Measurements from ENCODE around the gene C17orf114.

Gene C17orf114

DNA sequence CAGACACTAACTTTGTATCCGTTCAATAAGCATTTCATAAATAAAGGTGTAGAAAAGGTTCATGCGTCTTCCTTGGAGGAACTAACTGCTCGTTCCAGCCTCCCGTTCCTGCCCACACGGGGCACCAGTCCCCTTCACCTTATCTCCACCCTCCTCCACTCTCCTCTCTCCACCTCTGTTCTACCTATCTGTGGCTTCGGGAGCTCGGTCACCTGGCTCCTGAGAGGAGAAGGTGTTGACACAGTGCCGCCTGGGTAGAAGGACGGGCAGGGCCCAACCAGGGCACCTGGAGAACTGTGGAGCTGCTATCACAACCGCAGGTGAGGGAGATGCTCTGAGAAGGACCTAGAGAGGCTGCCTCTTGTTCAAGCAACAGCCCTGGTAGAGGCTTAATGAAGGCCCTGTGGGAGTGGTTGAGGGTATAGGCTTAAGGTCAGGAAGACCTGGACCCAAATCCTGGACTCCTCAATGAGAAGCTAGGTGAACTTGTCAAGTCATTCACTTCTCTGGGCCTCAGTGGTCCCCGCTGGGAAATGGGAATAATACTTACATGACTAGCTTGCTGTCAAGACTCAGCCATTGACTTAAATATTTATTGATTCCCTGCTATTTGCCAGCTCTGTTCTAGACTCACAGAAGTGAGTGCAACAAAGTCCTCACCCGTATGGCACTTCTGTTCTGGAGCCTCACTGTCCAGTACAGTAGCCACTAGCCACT, 21.4 kb upstream of the C17orf114 start:
- no peak for DNase-seq

DNA sequence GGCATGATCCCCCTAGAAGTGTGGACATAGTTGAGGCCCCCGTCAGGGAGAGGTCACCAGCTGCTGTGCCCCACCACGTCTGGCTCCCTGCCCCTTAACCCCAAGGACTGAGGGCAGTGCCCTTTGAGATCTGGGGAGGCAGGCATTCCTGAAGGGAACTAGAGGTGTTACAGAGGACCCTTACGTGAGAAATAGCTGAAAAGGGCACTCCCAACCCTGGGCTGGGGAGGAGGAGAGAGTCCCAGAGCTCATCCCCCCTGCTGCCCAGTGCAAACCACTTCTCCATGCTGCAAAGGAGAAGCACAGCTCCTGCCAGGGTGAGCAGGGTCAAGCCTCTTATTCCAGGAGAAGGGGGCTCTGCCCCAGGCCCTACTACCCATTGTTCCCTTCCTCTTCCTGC, 20.7 kb upstream of the C17orf114 start:
- DNase-seq, result no peak

DNA sequence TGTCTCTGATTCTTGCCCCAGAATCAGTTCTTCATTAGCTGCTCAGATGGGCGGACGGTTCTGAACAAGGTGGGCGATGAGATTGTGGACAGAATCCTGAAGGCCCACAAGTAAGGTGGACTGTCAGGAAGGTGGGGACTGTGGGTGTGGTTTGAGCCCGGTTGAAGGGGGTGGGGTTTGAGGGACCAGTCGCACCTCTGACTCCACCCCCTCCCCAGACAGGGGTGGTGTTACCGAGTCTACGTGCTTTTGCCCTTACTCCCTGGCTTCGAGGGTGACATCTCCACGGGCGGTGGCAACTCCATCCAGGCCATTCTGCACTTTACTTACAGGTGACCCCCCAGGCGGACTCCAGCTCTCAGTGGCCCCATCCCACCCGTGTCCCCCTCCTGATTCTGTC, 16.1 kb upstream of the C17orf114 start:
- DNase-seq, result no peak

DNA sequence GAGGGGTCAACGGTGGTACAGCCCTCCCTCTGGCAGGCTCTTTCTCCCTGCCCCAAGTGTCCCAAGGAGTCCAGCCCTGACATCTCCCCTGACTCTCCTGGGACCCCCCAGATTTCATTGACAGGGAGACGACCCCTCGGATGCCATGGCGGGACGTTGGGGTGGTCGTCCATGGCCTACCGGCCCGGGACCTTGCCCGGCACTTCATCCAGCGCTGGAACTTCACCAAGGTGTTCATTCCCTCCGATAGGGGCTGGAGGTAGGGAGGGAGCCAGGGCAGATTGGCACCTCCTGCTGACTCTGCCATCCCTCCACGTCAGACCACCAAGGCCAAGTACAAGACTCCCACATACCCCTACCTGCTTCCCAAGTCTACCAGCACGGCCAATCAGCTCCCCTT, 14.7 kb upstream of the C17orf114 start:
- DNase-seq, result no peak

DNA sequence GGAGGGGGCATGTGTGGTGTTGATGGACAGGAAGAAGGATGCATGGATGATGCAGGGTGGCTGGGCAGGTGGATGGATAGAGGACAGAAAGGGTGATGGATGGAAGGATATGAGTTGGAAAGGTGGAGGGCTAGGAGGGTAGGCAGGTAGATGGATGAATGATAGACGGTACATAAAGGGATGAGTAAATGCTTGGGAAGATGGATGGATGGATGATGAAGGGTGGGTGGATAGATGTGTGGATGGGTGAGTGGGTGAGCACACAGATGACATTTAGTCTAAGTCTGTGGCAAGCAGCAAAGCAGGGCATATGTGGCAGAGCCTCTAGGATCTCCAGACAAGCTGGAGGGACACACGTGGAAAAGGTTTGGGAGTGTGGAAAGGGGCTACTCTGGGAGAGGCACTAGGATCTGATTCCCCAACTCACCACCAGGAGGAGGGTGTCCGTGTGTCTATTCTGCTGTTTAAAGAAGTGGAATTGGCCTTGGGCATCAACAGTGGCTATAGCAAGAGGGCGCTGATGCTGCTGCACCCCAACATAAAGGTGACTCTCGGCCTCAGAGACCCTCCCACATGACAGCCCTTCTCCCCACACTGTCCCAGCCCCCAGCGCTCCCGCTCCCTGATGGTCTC, 13.0 kb upstream of the C17orf114 start:
- DNase-seq, result no peak

DNA sequence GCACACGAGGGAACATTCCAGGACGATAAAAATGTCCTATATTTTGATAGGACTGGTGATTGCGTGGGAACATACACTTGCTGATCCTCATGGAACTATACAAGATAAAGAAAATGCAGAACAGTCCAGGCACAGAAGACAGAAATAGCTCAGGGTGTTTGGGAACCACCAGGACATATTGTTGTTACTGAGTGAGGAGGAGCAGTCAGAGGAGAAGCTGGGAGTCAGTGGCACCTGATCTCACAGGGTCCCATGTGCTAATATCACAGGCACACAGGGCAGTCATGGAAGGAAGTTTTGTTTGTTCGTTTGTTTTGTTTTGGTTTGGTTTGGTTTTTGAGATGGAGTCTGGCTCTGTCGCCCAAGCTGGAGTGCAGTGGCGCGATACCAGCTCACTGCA, 10.6 kb upstream of the C17orf114 start:
- no peak for DNase-seq

DNA sequence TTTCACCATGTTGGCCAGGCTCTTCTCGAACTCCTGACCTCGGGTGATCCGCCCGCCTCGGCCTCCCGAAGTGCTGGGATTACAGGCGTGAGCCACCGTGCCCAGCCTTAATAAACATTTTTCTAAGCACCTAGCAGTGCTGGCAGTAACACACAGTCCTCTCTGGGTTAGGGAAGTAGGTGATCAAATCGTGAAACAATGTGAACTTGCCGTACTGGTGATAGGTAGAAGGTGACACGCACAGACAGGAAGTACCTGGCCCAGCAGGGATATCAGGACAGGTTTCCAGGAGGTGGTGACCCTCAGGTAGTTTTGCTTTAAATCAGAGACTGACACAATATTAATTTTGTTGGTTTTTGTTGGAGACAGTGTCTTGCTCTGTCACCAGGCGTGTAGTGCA, 9.3 kb upstream of the C17orf114 start:
- DNase-seq, result no peak

DNA sequence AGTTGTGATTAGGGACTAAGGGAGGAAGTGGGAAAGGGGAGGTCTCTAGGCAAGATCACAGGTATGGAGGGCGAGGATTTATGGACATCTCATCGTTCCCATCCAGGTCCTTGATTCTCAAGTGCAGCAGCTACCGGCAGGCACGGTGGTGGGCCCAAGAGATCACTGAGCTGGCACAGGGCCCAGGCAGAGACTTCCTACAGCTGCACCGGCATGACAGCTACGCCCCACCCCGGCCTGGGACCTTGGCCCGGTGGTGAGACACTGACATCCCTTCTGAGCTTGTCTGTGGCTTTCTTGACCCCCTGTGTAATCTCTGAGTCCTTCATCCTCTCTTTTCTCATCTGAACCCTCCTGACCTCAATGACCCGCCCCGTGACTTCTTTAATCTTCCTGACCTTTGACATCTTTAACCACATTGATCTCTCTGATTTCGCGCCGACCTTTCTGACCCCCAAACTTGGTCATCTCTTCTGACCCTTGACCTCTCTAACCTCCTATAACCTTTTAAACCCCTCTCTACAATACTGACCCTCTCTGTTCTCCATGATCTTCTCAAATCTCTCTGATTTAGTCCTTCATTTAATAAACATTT, 8.7 kb upstream of the C17orf114 start:
- no peak for DNase-seq

DNA sequence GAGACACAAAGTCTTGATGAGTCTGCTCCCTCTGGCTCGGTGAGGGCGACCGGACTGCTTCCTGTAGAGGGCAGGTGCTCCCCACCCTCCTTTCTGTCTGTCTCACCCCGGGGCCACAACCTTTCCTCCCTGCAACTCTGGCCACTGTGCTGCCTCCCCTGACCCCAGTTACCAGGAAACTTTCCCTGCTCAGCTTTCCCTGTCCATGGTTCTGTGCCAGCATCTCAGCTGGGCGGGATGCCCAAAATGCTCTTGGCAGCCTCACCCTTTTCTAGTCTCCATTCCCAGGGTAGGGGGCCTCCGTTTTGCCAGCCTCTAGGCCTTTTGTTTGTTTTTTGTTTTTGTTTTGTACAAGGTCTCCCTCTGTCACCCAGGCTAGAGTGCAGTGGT, 6.2 kb upstream of the C17orf114 start:
- peak in 11 of 14 donors; percentile 18 to 74 (median 53) for DNase-seq

DNA sequence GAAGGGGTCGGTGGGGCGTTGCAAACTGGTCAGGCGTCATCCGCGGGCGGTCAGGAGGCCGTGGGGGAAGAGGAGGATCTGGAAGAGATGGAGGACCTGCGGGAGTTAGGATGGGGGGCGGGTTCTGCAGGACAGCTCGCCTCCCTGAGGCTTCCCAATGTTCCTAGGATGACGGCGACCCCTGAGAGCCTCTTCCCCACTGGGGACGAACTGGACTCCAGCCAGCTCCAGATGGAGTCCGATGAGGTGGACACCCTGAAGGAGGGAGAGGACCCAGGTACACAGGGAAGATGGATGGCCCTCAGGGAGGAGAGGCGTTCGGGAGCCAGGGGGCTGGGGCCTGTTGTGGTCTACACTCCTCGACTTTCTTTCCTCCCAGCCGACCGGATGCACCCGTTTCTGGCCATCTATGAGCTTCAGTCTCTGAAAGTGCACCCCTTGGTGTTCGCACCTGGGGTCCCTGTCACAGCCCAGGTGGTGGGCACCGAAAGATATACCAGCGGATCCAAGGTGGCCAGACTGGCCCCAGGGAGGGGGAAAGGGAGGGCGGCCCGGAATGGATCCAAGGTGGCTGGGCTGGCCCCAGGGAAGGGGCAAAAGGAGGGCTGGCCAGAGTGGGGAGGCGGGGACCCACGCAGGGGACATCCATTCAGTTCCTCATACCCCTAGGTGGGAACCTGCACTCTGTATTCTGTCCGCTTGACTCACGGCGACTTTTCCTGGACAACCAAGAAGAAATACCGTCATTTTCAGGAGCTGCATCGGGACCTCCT, 5.7 kb upstream of the C17orf114 start:
- DNase-seq, result peak in 3 of 14 donors; percentile 30 to 42 (median 34)

DNA sequence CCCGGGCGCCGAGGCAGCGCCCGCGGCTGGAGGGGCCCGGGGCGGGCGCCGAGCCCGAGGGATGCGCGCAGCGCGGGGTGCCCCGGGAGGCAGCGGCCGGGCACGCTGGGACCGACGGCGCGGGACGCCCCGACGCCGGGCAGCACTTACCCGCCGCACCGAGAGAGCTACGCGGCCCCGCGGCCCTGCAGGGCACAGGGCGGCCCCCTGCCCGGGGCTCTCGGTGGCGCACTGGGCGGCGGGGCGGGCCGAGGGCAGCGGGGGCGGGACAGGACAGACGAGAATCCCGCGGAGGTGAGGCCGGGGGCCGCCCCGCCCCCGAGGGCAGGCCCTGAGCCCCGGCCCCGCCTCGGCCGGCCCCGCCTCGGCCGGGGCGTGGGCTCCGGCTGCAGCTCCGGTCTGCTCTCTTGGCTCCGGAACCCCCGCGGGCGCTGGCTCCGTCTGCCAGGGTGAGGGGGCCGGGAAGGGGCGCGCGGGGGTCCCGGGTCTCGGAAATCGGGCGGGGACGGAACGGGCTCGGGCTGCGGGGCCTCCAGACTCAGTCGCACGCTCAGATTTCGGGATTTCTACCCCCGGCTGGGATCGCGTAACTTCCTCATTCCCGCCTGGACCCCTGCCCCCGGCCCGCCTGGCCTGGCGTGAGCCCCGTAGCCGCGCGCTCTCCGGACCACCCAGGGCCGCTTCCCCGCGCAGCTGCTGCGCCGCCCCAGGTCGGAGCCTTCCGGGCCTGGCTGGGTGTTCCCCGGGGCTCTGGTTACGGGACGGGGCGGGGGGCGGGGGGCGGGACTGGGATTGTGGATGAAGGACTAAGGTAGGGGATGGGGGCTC, 4.9 kb upstream of the C17orf114 start, which contains the start of gene PLD2:
TSS of gene PLD2 (plus strand) at position 376 of the 828 bp plus-strand sequence. CDS start 621 bp downstream, outside the sequence.
- peak in 12 of 14 donors; percentile 39 to 85 (median 54) for DNase-seq

DNA sequence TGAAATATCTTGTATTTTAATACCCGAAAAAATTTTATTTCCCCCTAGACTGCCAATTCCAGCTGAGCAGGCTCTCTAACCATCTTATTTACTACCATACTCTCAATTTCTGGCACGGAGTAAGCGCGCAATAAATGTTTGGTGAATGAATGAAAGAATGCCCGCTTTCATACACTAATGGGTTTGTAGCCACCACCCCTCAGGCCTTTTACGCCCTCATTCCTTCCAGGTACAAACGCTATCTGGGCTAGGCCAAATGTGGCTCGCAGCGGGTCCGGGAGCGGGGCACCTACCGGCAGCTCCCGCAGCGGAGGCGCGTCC, 4.3 kb upstream of the C17orf114 start:
- no peak for DNase-seq

DNA sequence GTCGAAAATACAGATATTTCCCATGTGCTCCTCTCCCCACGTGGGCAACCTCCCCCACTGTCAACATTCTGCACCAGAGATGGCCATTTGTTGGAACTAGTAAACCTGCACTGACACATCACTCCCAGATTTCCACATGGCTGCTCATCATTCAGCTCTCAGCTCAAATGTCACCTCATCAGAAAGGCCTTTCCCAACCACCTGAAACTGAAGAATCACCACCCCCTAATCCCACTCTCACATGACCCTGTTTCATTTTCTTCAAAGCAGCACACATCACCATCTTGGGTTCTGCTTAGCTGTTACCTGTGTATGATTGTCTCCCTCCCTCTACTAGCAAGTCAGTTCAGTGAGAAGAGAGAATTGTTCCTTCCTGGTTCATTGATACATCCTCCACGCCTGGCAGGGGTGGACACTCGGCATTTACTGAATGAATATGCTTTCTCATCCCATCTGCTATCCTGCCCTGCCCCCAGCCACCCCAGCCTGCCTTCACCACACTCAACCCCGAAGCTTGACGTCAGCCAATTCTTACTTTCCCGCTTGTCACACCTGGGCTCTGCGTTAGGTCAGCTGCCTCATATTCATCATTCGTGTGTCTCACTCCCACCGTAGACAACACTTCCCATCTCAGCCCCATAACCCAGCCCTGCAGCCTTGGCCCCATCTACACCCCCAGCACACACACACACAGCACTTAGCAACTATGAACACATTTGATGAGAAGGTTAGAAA, 1.5 kb downstream of the C17orf114 start:
- no peak for DNase-seq

DNA sequence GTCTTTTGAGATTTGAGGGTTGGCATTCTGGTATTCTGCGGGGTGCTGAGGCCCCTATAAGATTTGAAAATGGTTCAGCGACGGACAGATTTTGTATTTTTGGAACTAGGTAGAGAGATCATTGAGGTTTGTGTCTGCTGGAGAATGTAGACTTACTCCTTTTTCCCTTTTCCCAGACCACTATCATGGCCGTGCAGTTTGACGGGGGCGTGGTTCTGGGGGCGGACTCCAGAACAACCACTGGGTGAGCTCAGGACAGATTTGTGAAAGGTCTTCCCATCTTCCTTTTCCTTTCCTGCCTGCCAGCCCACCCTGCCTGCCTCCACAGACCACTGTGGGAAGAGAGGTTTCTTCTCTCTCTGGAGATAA, 5.6 kb downstream of the C17orf114 start:
- DNase-seq, result peak in 1 of 14 donors; percentile 14

DNA sequence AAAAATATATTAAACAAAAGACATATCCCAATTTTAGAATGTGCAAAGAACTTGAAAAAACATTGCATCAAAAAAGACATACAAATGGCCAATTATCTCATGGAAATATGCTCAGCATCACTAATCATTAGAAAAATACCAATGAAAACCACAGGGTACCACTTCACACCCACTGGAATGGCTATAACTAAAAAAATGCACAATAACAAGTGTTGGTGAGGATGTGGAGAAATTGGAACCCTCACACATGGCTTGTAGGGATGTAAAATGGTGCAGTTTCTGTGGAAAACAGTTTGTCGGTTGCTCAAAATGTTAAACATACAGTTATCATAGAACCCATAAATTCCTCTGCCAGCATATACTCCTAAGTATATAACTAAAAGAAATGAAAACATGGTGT, 7.0 kb downstream of the C17orf114 start:
- no peak for DNase-seq

DNA sequence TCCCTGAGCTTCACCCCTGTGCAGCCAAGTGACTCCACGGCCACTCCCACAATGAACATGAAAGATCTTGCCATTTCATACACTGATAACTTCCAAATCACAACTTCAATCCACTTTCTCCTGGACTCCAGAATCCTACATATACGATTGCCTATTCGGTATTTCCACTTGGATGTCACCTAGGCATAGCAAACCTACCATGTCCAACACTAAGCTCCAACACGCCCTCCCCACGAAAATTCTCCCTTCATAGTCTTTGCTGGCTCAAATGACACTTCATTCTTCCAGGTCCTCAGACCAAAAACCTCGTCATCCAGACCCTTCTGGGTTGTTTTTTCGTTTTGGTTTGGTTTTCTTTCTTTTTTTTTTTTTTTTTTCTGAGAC, 11.4 kb downstream of the C17orf114 start:
- DNase-seq, result no peak

DNA sequence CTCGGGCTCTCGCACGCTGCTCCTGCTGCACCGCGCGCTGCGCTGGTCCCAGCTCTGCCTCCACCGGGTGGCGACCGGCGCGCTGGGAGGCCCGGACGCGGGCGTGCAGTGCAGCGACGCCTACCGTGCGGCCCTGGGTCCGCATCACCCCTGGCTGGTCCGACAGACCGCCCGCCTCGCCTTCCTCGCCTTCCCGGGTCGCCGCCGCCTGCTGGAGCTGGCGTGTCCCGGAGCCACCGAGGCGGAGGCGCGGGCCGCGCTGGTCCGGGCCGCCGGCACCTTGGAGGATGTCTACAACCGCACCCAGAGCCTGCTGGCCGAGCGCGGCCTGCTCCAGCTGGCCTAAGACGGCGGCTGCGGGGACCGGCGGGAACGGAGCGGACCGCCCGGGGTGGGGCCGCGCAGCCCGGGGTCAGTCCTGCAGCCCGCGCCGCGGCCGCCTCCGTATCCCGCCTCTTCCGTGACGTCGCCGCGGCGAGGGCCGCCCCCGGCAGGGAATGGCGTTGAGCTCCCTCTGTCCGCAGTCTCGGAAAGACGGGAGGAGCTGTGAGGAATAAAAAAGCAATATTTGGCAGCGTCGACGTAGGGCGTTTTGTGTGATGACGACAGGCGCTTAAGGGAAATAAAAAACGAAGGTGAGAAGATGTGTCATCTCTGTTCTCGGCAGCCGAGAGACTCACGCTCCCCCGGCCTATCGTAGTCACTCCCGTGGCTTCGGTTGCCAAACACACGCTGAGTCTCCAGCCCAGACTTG, 12.0 kb downstream of the C17orf114 start:
- DNase-seq, result peak in 13 of 14 donors; percentile 67 to 96 (median 80)

DNA sequence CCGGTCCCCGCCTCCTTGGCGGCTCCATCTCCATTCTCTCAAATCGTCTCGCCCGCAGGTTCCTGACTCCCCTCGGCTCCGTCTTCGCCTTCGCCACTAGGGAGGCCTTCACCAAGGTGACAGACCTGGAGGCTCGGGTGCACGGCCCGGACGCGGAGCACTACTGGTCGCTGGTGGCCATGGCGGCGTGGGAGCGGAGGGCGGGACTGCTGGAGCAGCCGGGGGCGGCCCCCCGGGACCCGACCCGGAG, 12.5 kb downstream of the C17orf114 start:
- no peak for DNase-seq

DNA sequence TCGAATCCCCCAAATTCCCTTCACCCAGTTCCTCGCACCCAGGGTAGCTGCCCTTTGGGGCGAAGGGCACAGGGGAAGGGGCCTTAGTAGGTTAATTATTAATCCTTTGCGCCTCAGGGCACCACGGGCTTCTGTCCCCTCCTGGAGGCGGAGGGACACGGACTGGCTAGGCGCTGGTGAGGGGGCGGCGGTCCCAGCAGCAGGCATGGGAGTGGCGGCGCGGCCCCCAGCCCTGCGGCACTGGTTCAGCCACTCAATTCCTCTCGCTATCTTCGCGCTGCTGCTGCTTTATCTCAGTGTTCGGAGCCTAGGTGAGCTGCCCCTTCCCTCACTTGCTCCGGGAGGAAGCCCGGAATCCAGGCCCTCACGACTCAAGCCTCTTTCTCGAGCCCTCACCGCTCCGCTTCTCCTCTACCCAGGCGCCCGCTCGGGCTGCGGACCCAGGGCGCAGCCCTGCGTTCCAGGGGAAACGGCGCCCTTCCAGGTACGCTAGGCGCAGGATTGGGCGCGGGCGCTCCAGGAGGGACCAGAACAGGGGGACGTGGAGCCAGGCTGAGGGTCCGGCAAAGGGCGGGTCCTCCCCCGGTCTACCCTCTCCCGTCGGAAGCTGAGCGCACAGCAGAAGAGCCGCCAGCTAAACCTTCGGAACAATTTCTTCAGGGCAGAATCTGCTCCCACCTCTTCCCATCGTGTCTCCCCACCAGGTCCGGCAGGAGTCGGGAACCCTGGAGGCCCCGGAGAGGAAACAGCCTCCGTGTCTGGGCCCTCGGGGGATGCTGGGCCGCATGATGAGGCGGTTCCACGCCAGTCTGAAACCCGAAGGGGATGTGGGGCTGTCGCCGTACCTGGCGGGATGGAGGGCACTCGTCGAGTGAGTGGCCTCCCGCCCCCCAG, 13.1 kb downstream of the C17orf114 start, which contains the start of gene GLTPD2:
TSS of gene GLTPD2 (plus strand) at position 158 of the 894 bp plus-strand sequence. CDS start at position 206, 48 bp downstream.
- peak in 2 of 14 donors; percentile 37 to 47 for DNase-seq
